GM23338 (cell line): Measurements from ENCODE around the gene CRABP1. TPM values are rescaled to one million over a fixed set of nuclear protein-coding genes. Genes with fewer than 3 reads are reported as not detected.

ENCODE experiments used
- ATAC-seq: fragments of 200-7000 bp; cut with Tn5 transposase; 3 replicates; pipeline ENCODE4 v1.9.1; 2020
- DNase-seq: peaks from one replicate; pipeline ENCODE4 v3.0.0-alpha.2; 2015; ENCODE audit warnings: low spot score
- H2AFZ ChIP-seq: fragments of 200-600 bp; sonication (generic); 2 replicates; pipeline ENCODE4 v1.8.0; 2016; ENCODE audit warnings: antibody characterized with exemption, mild to moderate bottlenecking, moderate library complexity
- H3F3A ChIP-seq: fragments of 200-600 bp; sonication (generic); replicated peaks from 2 replicates; pipeline ENCODE4 v1.8.0; 2017; ENCODE audit warnings: antibody characterized with exemption, mixed run types, low read depth
- H3K27ac ChIP-seq: fragments of 200-600 bp; sonication (generic); 2 replicates; pipeline ENCODE4 v1.6.1; 2016; ENCODE audit warnings: low read depth
- H3K27me3 ChIP-seq: fragments of 200-600 bp; sonication (generic); 2 replicates; pipeline ENCODE4 v1.8.0; 2016; ENCODE audit warnings: mild to moderate bottlenecking, mixed run types, moderate library complexity; ENCODE audit not compliant: insufficient read depth
- H3K36me3 ChIP-seq: fragments of 200-600 bp; sonication (generic); 2 replicates; pipeline ENCODE4 v1.8.0; 2016; ENCODE audit warnings: mild to moderate bottlenecking; ENCODE audit not compliant: insufficient read depth
- H3K4me1 ChIP-seq: fragments of 200-600 bp; sonication (generic); 2 replicates; pipeline ENCODE4 v1.8.0; 2016; ENCODE audit warnings: mild to moderate bottlenecking, moderate library complexity; ENCODE audit not compliant: insufficient read depth
- H3K4me2 ChIP-seq: fragments of 200-600 bp; sonication (generic); 2 replicates; pipeline ENCODE4 v1.7.1; 2017; ENCODE audit warnings: mixed run types
- H3K4me3 ChIP-seq: fragments of 200-600 bp; sonication (generic); 2 replicates; pipeline ENCODE4 v1.6.1; 2016; ENCODE audit warnings: mixed run types
- H3K79me2 ChIP-seq: fragments of 200-600 bp; sonication (generic); replicated peaks from 2 replicates; pipeline ENCODE4 v1.8.0; 2017; ENCODE audit warnings: mild to moderate bottlenecking; ENCODE audit not compliant: insufficient read depth
- H3K9me2 ChIP-seq: fragments of 200-600 bp; sonication (generic); 2 replicates; pipeline ENCODE4 v1.8.0; 2017; ENCODE audit not compliant: insufficient read depth
- H4K20me1 ChIP-seq: fragments of 200-600 bp; sonication (generic); replicated peaks from 2 replicates; pipeline ENCODE4 v1.8.0; 2017; ENCODE audit warnings: mild to moderate bottlenecking; ENCODE audit not compliant: insufficient read depth
- H3K27ac Mint-ChIP-seq: 2 replicates; pipeline ENCODE4 v1.8.0; 2020; ENCODE audit warnings: inconsistent platforms, mild to moderate bottlenecking, moderate library complexity, mixed read lengths
- H3K27me3 Mint-ChIP-seq: 3 replicates; pipeline ENCODE4 v1.8.0; 2022; ENCODE audit warnings: low read depth, mild to moderate bottlenecking, moderate library complexity, mixed read lengths, inconsistent platforms; ENCODE audit not compliant: insufficient read depth, poor library complexity
- H3K36me3 Mint-ChIP-seq: 3 replicates; pipeline ENCODE4 v1.8.0; 2021; ENCODE audit warnings: low read depth, mild to moderate bottlenecking, inconsistent platforms, moderate library complexity, mixed read lengths
- H3K4me1 Mint-ChIP-seq: 3 replicates; pipeline ENCODE4 v1.8.0; 2020; ENCODE audit warnings: mild to moderate bottlenecking, inconsistent platforms, mixed read lengths
- H3K4me3 Mint-ChIP-seq: 3 replicates; pipeline ENCODE4 v1.8.0; 2021; ENCODE audit warnings: moderate library complexity, mild to moderate bottlenecking, inconsistent platforms, mixed read lengths
- H3K9me3 Mint-ChIP-seq: 3 replicates; pipeline ENCODE4 v1.8.0; 2020; ENCODE audit warnings: moderate library complexity, mild to moderate bottlenecking, inconsistent platforms, mixed read lengths
- CTCF ChIP-seq, 2 experiments: fragments of 200-600 bp in 1 of 2; sonication (generic) in 1 of 2; conservative IDR thresholded peaks; 2 replicates each; pipeline versions ENCODE4 v1.5.1 to v1.6.1; 2016 to 2017; ENCODE audit warnings: antibody characterized with exemption in 2 of 2, low read depth in 2 of 2, mild to moderate bottlenecking in 2 of 2, moderate library complexity in 1 of 2
- NANOG ChIP-seq: IDR thresholded peaks from 2 replicates; pipeline ENCODE4 v1.6.1; 2016; ENCODE audit warnings: antibody characterized with exemption, borderline replicate concordance
- REST ChIP-seq: IDR thresholded peaks from one replicate; pipeline ENCODE4 v1.6.1; 2018; ENCODE audit warnings: antibody characterized with exemption; ENCODE audit not compliant: unreplicated experiment
- ZNF462 ChIP-seq: fragments of 250-450 bp; sonication (Bioruptor Pico); IDR thresholded peaks from 2 replicates; pipeline ENCODE4 v1.5.0; 2020; ENCODE audit warnings: mild to moderate bottlenecking, moderate library complexity
- polyA plus RNA-seq: library from polyadenylated mRNA; unstranded; fragments of >200 nt; fragmentation: Nextera tagmentation; extraction: Ambion mirVana; gene quantifications from 2 replicates; pipeline ENCODE4 v1.2.1, GENCODE V29; 2016
- total RNA-seq: library from RNA; depleted of rRNA; stranded (reverse); fragments of >200 nt; shearing (Covaris generic); gene quantifications from 2 replicates; pipeline ENCODE4 v1.2.3, GENCODE V29; 2014

The CRABP1 gene
- total and polyA plus RNA-seq, 2 experiments from 2014 or later, result 156 to 522 TPM

GRCh38 chr15:78316283-78317083 lies 23.7 kb upstream of the CRABP1 start (continued):
- TF ChIP-seq ZNF462 (CRISPR knock-in tag) (no peak), NANOG (no peak)

GRCh38 chr15:78317145-78317836 lies 22.9 kb upstream of the CRABP1 start:
- H3K4me3 Mint-ChIP-seq, result peak overlapping the region; percentile 8; the same call in 1 of the 3 replicates
- no peak overlapping the region for H3K27ac ChIP-seq
- peaks cover 20% of the 10 kb centered on the region for H3K27me3 Mint-ChIP-seq
- no peaks in the 10 kb centered on the region for H4K20me1 ChIP-seq
- no peaks in the 10 kb centered on the region for H3K79me2 ChIP-seq
- DNase-seq, result no peak
- peaks cover 14% of the 10 kb centered on the region; the same call in 1 of the 2 replicates for H3F3A ChIP-seq
- H3K36me3 Mint-ChIP-seq, result no peaks in the 10 kb centered on the region
- H3K4me1 Mint-ChIP-seq, result peaks cover 52% of the 10 kb centered on the region
- peak overlapping the region; percentile 95 for H3K27ac Mint-ChIP-seq
- H3K9me2 ChIP-seq, result no peaks in the 10 kb centered on the region
- no peak overlapping the region for H3K4me3 ChIP-seq
- H3K9me3 Mint-ChIP-seq, result no peaks in the 10 kb centered on the region; the same call in 2 of the 3 replicates
- H3K4me1 ChIP-seq, result peaks cover 27% of the 10 kb centered on the region
- no peak for ATAC-seq
- peak overlapping the region; percentile 99 for H2AFZ ChIP-seq
- H3K4me2 ChIP-seq, result peak overlapping the region; percentile 58; the same call in 1 of the 2 replicates
- H3K27me3 ChIP-seq, result no peaks in the 10 kb centered on the region
- peak in 1 of 2 experiments; percentile 27; a peak in 2 of 4 replicates for TF ChIP-seq CTCF (conservative IDR thresholded peaks at IDR 0.05; ENCODE audit: low read depth in 2 of 2)
- no peak for TF ChIP-seq REST
- no peaks in the 10 kb centered on the region for H3K36me3 ChIP-seq
